Stomach (tissue), 4 donors: ENCODE data around the gene ELANE.

Source experiments
- CTCF ChIP-seq, 7 experiments: fragments of 450-650 bp in 4 of 7; fragments of 200-600 bp in 3 of 7; sonication (generic) in 3 of 7; IDR thresholded peaks; one replicate each; pipeline ENCODE4 v1.5.1; 2016 to 2019; ENCODE audit warnings: antibody characterized with exemption in 7 of 7, control low read depth in 2 of 7, mild to moderate bottlenecking in 1 of 7
- EP300 ChIP-seq: sonication (generic); formaldehyde crosslinking; IDR thresholded peaks from one replicate; pipeline ENCODE4 v1.6.1; 2017; ENCODE audit warnings: antibody characterized with exemption
- POLR2A ChIP-seq, 4 donors: fragments of 450-650 bp; IDR thresholded peaks; one replicate each; pipeline ENCODE4 v1.6.1; 2016; ENCODE audit warnings: antibody characterized with exemption in 4 of 4, control low read depth in 2 of 4, mild to moderate bottlenecking in 1 of 4, moderate library complexity in 1 of 4
- POLR2AphosphoS5 ChIP-seq, 3 donors: sonication (generic); formaldehyde crosslinking; IDR thresholded peaks; one replicate each; pipeline ENCODE4 v1.6.1; 2016; ENCODE audit warnings: antibody characterized with exemption in 3 of 3

DNA sequence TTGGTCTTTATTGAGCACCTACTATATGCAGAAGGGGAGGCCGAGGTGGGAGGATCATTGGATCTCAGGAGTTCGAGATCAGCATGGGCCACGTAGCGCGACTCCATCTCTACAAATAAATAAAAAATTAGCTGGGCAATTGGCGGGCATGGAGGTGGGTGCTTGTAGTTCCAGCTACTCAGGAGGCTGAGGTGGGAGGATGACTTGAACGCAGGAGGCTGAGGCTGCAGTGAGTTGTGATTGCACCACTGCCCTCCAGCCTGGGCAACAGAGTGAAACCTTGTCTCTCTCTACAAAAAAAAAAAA, 11.2 kb downstream of the ELANE start:
- no peak for TF ChIP-seq CTCF (IDR thresholded peaks at IDR 0.05)
- no peak for TF ChIP-seq EP300
- TF ChIP-seq POLR2AphosphoS5 (IDR thresholded peaks at IDR 0.05), result no peak
- TF ChIP-seq POLR2A (IDR thresholded peaks at IDR 0.05), result no peak
